H1 (cell line): Measurements from ENCODE around the gene TBC1D22A. TPM values are rescaled to one million over a fixed set of nuclear protein-coding genes. Genes with fewer than 3 reads are reported as not detected.

Source experiments
- CTCF ChIA-PET: fragments of 300-600 bp; sonication (Branson Sonifier 250); formaldehyde crosslinking; loops from one replicate; lab custom pipeline; 2021; ENCODE audit not compliant: partially characterized antibody; lab: Charles Lee
- POLR2A ChIA-PET: fragments of 300-600 bp; sonication (Branson Sonifier 250); formaldehyde crosslinking; loops from one replicate; lab custom pipeline; 2021; ENCODE audit warnings: inconsistent platforms; ENCODE audit not compliant: partially characterized antibody; lab: Charles Lee
- DNase-seq, 2 experiments: peaks; one replicate each; pipeline versions ENCODE4 v3.0.0 to v3.0.0-alpha.2; 2010 to 2022; ENCODE audit warnings: low spot score in 2 of 2, low read depth in 1 of 2, mixed read lengths in 1 of 2
- FAIRE-seq: peaks from 2 replicates; lab custom pipeline; 2011; peaks lifted over from hg19 to GRCh38; lab: Jason Lieb, UNC
- H2AFZ ChIP-seq: 2 replicates; pipeline ENCODE4 v1.8.1; 2012; ENCODE audit warnings: low read length, inconsistent platforms
- H2AK5ac ChIP-seq: 2 replicates; pipeline ENCODE4 v1.6.1; 2013; ENCODE audit warnings: low read depth, low read length
- H2BK120ac ChIP-seq: replicated peaks from 2 replicates; pipeline ENCODE3; 2013; ENCODE audit warnings: low read depth, low read length, inconsistent platforms
- H2BK12ac ChIP-seq: 2 replicates; pipeline ENCODE4 v1.6.1; 2013; ENCODE audit warnings: low read depth, low read length
- H2BK15ac ChIP-seq: 2 replicates; pipeline ENCODE4 v1.6.1; 2013; ENCODE audit warnings: low read length
- H2BK20ac ChIP-seq: 2 replicates; pipeline ENCODE4 v1.6.1; 2013; ENCODE audit warnings: low read length
- H2BK5ac ChIP-seq: 2 replicates; pipeline ENCODE4 v1.6.1; 2013; ENCODE audit warnings: low read depth, low read length
- H3K14ac ChIP-seq: 2 replicates; pipeline ENCODE4 v1.6.1; 2013; ENCODE audit warnings: inconsistent platforms; ENCODE audit not compliant: insufficient read length
- H3K18ac ChIP-seq: 2 replicates; pipeline ENCODE4 v1.6.1; 2013; ENCODE audit warnings: low read length; ENCODE audit errors: extremely low read depth
- H3K23ac ChIP-seq: 2 replicates; pipeline ENCODE4 v1.6.1; 2013; ENCODE audit warnings: inconsistent platforms; ENCODE audit not compliant: insufficient read length
- H3K23me2 ChIP-seq: 2 replicates; pipeline ENCODE4 v1.6.1; 2013; ENCODE audit warnings: low read depth, low read length
- H3K27ac ChIP-seq: 2 replicates; pipeline ENCODE4 v1.6.1; 2011; ENCODE audit warnings: low read depth, low read length, inconsistent platforms
- H3K27me3 ChIP-seq, 4 experiments: replicated peaks in 1 of 4; 1 replicate in 1 of 4; 2 replicates in 3 of 4; pipeline versions ENCODE4 v1.6.1 to v1.8.1; 2011 to 2013; ENCODE audit warnings: low read length in 3 of 4, mild to moderate bottlenecking in 3 of 4, inconsistent platforms in 2 of 4, mixed read lengths in 2 of 4, moderate library complexity in 1 of 4; ENCODE audit not compliant: control insufficient read depth in 3 of 4, insufficient read depth in 3 of 4; ENCODE audit errors: extremely low read depth in 1 of 4
- H3K36me3 ChIP-seq, 4 experiments: 2 replicates each; pipeline versions ENCODE4 v1.6.1 to v1.8.1; 2011 to 2013; ENCODE audit warnings: mild to moderate bottlenecking in 4 of 4, low read length in 3 of 4, moderate library complexity in 2 of 4, control low read depth in 1 of 4, inconsistent platforms in 1 of 4; ENCODE audit not compliant: insufficient read depth in 4 of 4, control insufficient read depth in 2 of 4
- H3K4ac ChIP-seq: replicated peaks from 2 replicates; pipeline ENCODE3; 2013; ENCODE audit warnings: low read length, low read depth, mixed read lengths, inconsistent platforms; ENCODE audit not compliant: insufficient read length
- H3K4me1 ChIP-seq, 4 experiments: replicated peaks in 1 of 4; 1 replicate in 1 of 4; 2 replicates in 3 of 4; pipeline versions ENCODE4 v1.6.1 to v1.8.1; 2011 to 2013; ENCODE audit warnings: low read length in 3 of 4, inconsistent platforms in 2 of 4, mixed read lengths in 1 of 4; ENCODE audit not compliant: insufficient read depth in 4 of 4, control insufficient read depth in 3 of 4
- H3K4me2 ChIP-seq, 2 experiments: 2 replicates each; pipeline versions ENCODE4 v1.6.1 to v1.8.1; 2011 to 2013; ENCODE audit warnings: low read depth in 2 of 2, low read length in 2 of 2, control low read depth in 1 of 2, inconsistent platforms in 1 of 2, mild to moderate bottlenecking in 1 of 2; ENCODE audit not compliant: insufficient read depth in 1 of 2
- H3K4me3 ChIP-seq, 4 experiments: fragments of 200-600, 300-600 bp in 1 of 4; sonication (generic), shearing (Covaris generic), sonication (Bioruptor Twin) in 1 of 4; 2 replicates each; pipeline versions ENCODE4 v1.5.1 to v1.8.1; 2011 to 2016; ENCODE audit warnings: low read length in 4 of 4, low read depth in 3 of 4, control low read depth in 2 of 4, inconsistent platforms in 2 of 4, mild to moderate bottlenecking in 2 of 4, mixed read lengths in 1 of 4, moderate library complexity in 1 of 4; ENCODE audit not compliant: insufficient read depth in 2 of 4; ENCODE audit errors: extremely low read depth in 1 of 4
- H3K56ac ChIP-seq: replicated peaks from 2 replicates; pipeline ENCODE3; 2013; ENCODE audit warnings: low read depth, mild to moderate bottlenecking, mixed read lengths, low read length, inconsistent platforms; ENCODE audit not compliant: insufficient read length
- H3K79me1 ChIP-seq: 2 replicates; pipeline ENCODE4 v1.6.1; 2013; ENCODE audit warnings: low read depth, low read length, control low read depth
- H3K79me2 ChIP-seq, 2 experiments: 2 replicates each; pipeline versions ENCODE4 v1.6.1 to v1.8.1; 2012 to 2013; ENCODE audit warnings: low read length in 2 of 2, mild to moderate bottlenecking in 2 of 2, inconsistent platforms in 1 of 2; ENCODE audit not compliant: insufficient read depth in 2 of 2, control insufficient read depth in 1 of 2
- H3K9ac ChIP-seq, 4 experiments: replicated peaks in 1 of 4; 1 replicate in 1 of 4; 2 replicates in 3 of 4; pipeline versions ENCODE4 v1.6.1 to v1.8.1; 2011 to 2013; ENCODE audit warnings: low read depth in 3 of 4, low read length in 3 of 4, control low read depth in 2 of 4, mild to moderate bottlenecking in 2 of 4, moderate library complexity in 2 of 4, inconsistent platforms in 1 of 4; ENCODE audit errors: extremely low read depth in 1 of 4
- H3K9me3 ChIP-seq, 2 experiments: 2 replicates each; pipeline versions ENCODE4 v1.6.1 to v1.8.1; 2012 to 2013; ENCODE audit warnings: mild to moderate bottlenecking in 2 of 2, moderate library complexity in 2 of 2, control low read depth in 1 of 2, inconsistent platforms in 1 of 2, low read depth in 1 of 2, low read length in 1 of 2, mixed read lengths in 1 of 2; ENCODE audit not compliant: insufficient read depth in 2 of 2
- H4K20me1 ChIP-seq, 2 experiments: replicated peaks in 1 of 2; 2 replicates each; pipeline versions ENCODE3 to v1.8.1; 2011 to 2013; ENCODE audit warnings: inconsistent platforms in 2 of 2, low read length in 2 of 2, mild to moderate bottlenecking in 1 of 2; ENCODE audit not compliant: insufficient read depth in 2 of 2, control insufficient read depth in 1 of 2
- H4K5ac ChIP-seq: 2 replicates; pipeline ENCODE4 v1.6.1; 2013; ENCODE audit warnings: low read length, low read depth, mixed read lengths, inconsistent platforms; ENCODE audit not compliant: insufficient read length
- H4K8ac ChIP-seq: 2 replicates; pipeline ENCODE4 v1.8.0; 2013; ENCODE audit warnings: mild to moderate bottlenecking, moderate library complexity, low read length, inconsistent platforms; ENCODE audit not compliant: insufficient read depth; ENCODE audit errors: extremely low read depth
- H4K91ac ChIP-seq: replicated peaks from 2 replicates; pipeline ENCODE3; 2013; ENCODE audit warnings: low read length, mixed read lengths, inconsistent platforms; ENCODE audit not compliant: insufficient read length
- HDAC6 ChIP-seq: IDR thresholded peaks from one replicate; pipeline ENCODE4 v1.7.1; 2012; ENCODE audit warnings: low read depth, mild to moderate bottlenecking, inconsistent platforms, low read length, moderate library complexity
- RXRA ChIP-seq: IDR thresholded peaks from 2 replicates; pipeline ENCODE4 v1.6.1; 2011; ENCODE audit warnings: low read depth, mild to moderate bottlenecking, low read length, moderate library complexity; ENCODE audit not compliant: insufficient read depth
- WGBS, 2 experiments: shearing (Covaris generic) in 1 of 2; methylation state at CpG; one replicate each; pipeline versions ENCODE4 v1.1.6 to v1.1.7; 2013 to 2015; ENCODE audit warnings: low lambda C conversion rate in 2 of 2, mixed read lengths in 2 of 2, inconsistent platforms in 1 of 2, low coverage in 1 of 2, missing lambda C conversion rate in 1 of 2; ENCODE audit not compliant: insufficient replicate concordance in 2 of 2, insufficient coverage in 1 of 2, insufficient read length in 1 of 2; ENCODE audit errors: extremely low coverage in 1 of 2, missing lambda C conversion rate in 1 of 2; 5-methylcytosine and 5-hydroxymethylcytosine counted together
- polyA plus RNA-seq, 7 experiments: library from polyadenylated mRNA; depleted of rRNA in 3 of 7; stranded (reverse) in 5 of 7; unstranded in 2 of 7; fragments of >200 nt in 5 of 7; fragments of 200-250 nt in 2 of 7; gene quantifications; 1 replicate in 5 of 7; 2 replicates in 1 of 7; 4 replicates in 1 of 7; pipeline versions ENCODE4 v1.2.1 to v1.2.3, GENCODE V29; 2011 to 2013; ENCODE audit warnings: missing spikeins in 2 of 7, mixed read lengths in 2 of 7
- total RNA-seq: library from RNA; stranded (reverse); fragmentation: NEBNext Ultra II Directional; extraction: Animal tissue kit (Norgen Biotek cat#: 25700); gene quantifications from 2 replicates; pipeline ENCODE4 v1.2.1, GENCODE V29; 2021
- TF ChIP-seq, protein P1 (sequence below): IDR thresholded peaks from 2 replicates; pipeline ENCODE4 v1.6.1; 2011; ENCODE audit warnings: low read length, improper control_type of control experiment

TBC1D22A gene
- total and polyA plus RNA-seq, 2 of the 8 experiments (the other 6 are each of a cell fraction or from before 2014, with no cell fraction given) = 11.9 to 18.4 TPM

DNA sequence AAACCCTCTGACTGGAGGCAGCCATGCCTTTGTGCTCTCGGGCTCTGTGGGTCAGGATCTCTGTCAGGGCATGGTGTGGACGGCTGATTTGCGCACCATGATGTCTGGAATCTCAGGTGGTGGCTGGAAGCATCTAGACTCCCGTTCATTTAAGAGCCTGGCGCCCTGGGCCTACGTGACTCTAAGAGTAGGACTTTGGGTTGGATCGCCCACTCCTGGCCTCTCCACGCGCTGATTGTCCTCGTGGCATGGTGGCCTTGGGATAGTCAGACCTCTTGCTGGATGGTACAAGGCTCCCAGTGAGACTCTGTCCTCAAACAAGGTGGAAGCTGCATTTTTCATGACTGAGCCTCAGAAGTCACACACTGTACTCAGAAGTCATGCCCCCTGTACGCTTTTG, 224.3 kb downstream of the TBC1D22A start:
- 89% methylated on average over 11 of the region's 11 CpGs; no CpG with 5 or more reads in 1 of the 2 experiments for WGBS, 2 experiments
- CTCF ChIA-PET = interaction anchor here (0.8 to 2.1 kb wide), 3 partner anchors 10 to 142 kb away, joined by 3 to 5 read pairs (median 4); no protein-coding TSS in a partner anchor
- no peak for FAIRE-seq

More for the DNA sequence above, 224.3 kb downstream of the TBC1D22A start:
- Histone ChIP-seq H2BK5ac (no peak overlapping the region), H3K4ac (no peak overlapping the region), H3K4me2 (no peak overlapping the region), H4K5ac (no peak overlapping the region), H2BK15ac (no peak overlapping the region), H2AFZ (no peak overlapping the region), H3K56ac (no peak overlapping the region), H3K23me2 (no peaks in the 10 kb centered on the region), H3K14ac (no peak overlapping the region), H3K79me2 (no peaks in the 10 kb centered on the region), H4K20me1 (no peaks in the 10 kb centered on the region), H2BK20ac (no peak overlapping the region), H2AK5ac (no peak overlapping the region), H3K4me3 (no peak overlapping the region), H2BK12ac (no peak overlapping the region), H3K36me3 (no peaks in the 10 kb centered on the region), H4K8ac (no peak overlapping the region), H3K79me1 (no peaks in the 10 kb centered on the region), H4K91ac (no peak overlapping the region), H3K27ac (no peak overlapping the region), H3K18ac (no peak overlapping the region), H3K9me3 (no peaks in the 10 kb centered on the region), H3K23ac (no peak overlapping the region), H3K9ac (no peak overlapping the region), H3K4me1 (peaks cover 0 to 2% (median 0%) of the 10 kb centered on the region in 4 experiments; a peak in 3 of 7 replicates), H3K27me3 (no peaks in the 10 kb centered on the region), H2BK120ac (no peak overlapping the region)
- TF ChIP-seq RXRA (no peak), HDAC6 (no peak)
- TF ChIP-seq, protein P1, sequence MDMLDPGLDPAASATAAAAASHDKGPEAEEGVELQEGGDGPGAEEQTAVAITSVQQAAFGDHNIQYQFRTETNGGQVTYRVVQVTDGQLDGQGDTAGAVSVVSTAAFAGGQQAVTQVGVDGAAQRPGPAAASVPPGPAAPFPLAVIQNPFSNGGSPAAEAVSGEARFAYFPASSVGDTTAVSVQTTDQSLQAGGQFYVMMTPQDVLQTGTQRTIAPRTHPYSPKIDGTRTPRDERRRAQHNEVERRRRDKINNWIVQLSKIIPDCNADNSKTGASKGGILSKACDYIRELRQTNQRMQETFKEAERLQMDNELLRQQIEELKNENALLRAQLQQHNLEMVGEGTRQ = no peak
- no peak for DNase-seq
- POLR2A ChIA-PET = no interaction called here
